Right renal pelvis (tissue), 4 donors: Measurements from ENCODE around the gene ITIH6. TPM values are rescaled to one million over a fixed set of nuclear protein-coding genes. Genes with fewer than 3 reads are reported as not detected.
"Not testable (repeated sequence)": the region's sequence is repeated elsewhere in the genome, so short reads cannot be mapped to it uniquely, and the experiment has no call there.

Source experiments
- DNase-seq, 4 donors: peaks; one replicate each; pipeline ENCODE4 v3.0.0-alpha.2; 2013; ENCODE audit warnings: low read depth in 4 of 4, low spot score in 3 of 4, missing footprints in 1 of 4
- polyA plus RNA-seq, 4 donors: library from polyadenylated mRNA; unstranded; fragments of 120-200 nt; gene quantifications; one replicate each; pipeline ENCODE4 v1.2.1, GENCODE V29; 2013; ENCODE audit not compliant: insufficient read length in 4 of 4

Gene ITIH6
- polyA plus RNA-seq, 4 donors, result 0.04 to 0.19 (median 0.06) TPM

- not testable (repeated sequence) for DNase-seq
Observed at GRCh38 chrX:54738567-54738966, 59.5 kb downstream of the ITIH6 start.

DNA sequence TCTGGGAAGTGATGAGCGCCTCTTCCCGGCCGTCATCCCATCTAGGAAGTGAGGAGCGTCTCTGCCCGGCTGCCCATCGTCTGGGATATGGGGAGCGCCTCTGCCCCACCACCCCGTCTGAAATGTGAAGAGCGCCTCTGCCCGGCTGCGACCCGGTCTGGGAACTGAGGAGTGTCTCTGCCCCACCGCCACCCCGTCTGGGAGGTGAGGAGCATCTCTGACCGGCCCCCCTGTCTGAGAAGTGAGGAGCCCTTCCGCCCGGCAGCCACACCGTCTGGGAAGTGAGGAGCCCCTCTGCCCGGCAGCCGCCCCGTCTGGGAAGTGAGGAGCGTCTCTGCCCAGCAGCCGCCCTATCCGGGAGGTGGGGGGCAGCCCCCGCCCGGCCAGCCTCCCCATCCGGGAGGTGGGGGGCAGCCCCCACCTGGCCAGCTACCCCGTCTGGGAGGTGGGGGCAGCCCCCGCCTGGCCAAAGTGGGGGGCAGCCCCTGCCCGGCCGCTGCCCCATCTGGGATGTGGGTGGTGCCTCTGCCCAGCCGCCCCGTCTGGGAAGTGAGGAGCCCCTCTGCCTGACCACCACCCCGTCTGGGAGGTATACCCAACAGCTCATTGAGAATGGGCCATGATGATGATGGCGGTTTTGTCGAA lies 61.6 kb downstream of the ITIH6 start:
- not testable (repeated sequence) for DNase-seq

GRCh38 chrX:54721424-54721823 lies 76.6 kb downstream of the ITIH6 start:
- no peak for DNase-seq

- no peak for DNase-seq
Observed at GRCh38 chrX:54715621-54716020, 82.4 kb downstream of the ITIH6 start.

DNA sequence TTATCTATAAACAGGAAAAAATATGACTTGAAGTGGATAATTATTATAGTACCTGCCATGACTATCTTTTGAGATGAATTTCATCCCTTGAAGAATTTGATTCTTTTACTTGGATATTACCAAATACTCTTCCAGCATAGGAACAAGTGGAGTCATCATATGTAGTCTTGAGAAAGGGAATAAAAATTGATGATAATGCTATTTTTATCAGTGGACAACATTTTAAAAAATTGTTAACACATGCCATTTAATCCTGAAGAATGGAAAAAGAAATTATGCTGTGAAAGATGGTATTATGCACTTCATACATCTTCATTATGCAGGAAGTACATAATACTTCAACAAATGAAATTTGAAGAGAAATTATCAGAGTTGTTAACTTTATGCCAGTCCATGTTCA lies 83.6 kb downstream of the ITIH6 start:
- DNase-seq, result no peak

GRCh38 chrX:54711735-54712134 lies 86.3 kb downstream of the ITIH6 start:
- no peak for DNase-seq

DNA sequence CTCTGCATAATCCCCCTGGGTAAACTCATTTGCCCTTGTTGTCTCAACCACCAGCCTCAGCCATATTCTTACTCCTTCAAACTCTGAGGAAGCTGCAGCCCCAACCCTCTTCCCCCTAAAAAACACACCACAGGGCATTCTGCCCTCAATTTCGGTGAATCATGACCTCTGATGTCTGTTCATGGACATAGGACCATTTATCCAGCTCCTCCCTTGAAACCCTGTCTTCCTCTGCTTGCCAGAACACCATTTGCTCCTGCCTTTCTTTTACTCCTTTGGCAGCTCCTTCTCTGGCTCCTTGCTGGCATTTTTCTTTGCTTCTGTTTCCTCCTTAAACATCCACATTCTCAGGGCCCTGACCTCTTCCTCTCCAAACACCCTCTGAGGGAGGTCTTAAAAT lies 87.1 kb downstream of the ITIH6 start:
- DNase-seq, result no peak

DNA sequence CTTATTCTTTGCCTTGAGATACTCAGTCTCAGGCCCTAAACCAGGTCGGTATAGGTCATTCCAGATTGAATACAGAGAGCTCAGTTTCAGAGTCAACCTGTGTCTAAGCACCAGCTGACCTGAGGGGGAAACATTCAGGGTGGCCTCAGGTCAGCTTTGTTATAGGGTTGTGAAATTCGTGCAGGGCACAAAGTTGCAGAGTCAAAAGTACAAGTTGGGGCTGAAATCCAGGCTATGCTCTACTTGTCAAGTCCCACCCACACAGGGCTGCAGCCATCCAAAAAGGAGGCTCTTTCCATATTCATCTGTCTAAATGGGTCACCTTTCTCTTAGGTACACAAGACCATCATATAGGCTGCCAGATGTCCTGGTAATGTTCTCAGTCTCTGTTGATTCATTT lies 89.7 kb downstream of the ITIH6 start:
- no peak for DNase-seq

Other genes with a start within 250 kb of the ITIH6 start
- gene MAGED2, start 9.5 kb upstream of the ITIH6 start, polyA plus RNA-seq, result 100 to 1,000 TPM; 650 to 710 (median 697) TPM
- gene TRO, start 122.6 kb upstream of the ITIH6 start, polyA plus RNA-seq, result 100 to 1,000 TPM in 3 of 4 donors, 10 to 100 TPM in 1; 98.6 to 111 (median 104) TPM
- under 1 TPM; 0.41 to 0.58 (median 0.48) TPM for gene PFKFB1, start 195.9 kb upstream of the ITIH6 start, polyA plus RNA-seq
- gene APEX2, start 202.1 kb upstream of the ITIH6 start, polyA plus RNA-seq, result 10 to 100 TPM; 17.2 to 18.8 (median 18.0) TPM
- 10 to 100 TPM in 3 of 4 donors, 1 to 10 TPM in 1; 9.6 to 20.3 (median 15.4) TPM for gene ALAS2, start 232.7 kb upstream of the ITIH6 start, polyA plus RNA-seq